22Rv1 (cell line): Measurements from ENCODE around the gene SMYD4.
"Not testable (repeated sequence)": the region's sequence is repeated elsewhere in the genome, so short reads cannot be mapped to it uniquely, and the experiment has no call there.

Experiments used
- H3K27ac ChIP-seq: fragments of 450-650 bp; 2 replicates; pipeline ENCODE4 v1.5.1; 2017
- CTCF ChIP-seq: fragments of 450-650 bp; IDR thresholded peaks from 2 replicates; pipeline ENCODE4 v1.5.1; 2017; ENCODE audit warnings: mild to moderate bottlenecking
- ZFX ChIP-seq: fragments of 450-650 bp; IDR thresholded peaks from 2 replicates; pipeline ENCODE4 v1.6.1; 2017; ENCODE audit warnings: antibody characterized with exemption, borderline replicate concordance

The SMYD4 gene

GRCh38 chr17:1783271-1783670 lies 46.4 kb downstream of the SMYD4 start:
- no peak overlapping the region for H3K27ac ChIP-seq
- no peak for TF ChIP-seq CTCF

GRCh38 chr17:1782171-1782567 lies 47.5 kb downstream of the SMYD4 start:
- TF ChIP-seq ZFX (no peak), CTCF (no peak)
- H3K27ac ChIP-seq = no peak overlapping the region

GRCh38 chr17:1779571-1780131 lies 50.1 kb downstream of the SMYD4 start:
- TF ChIP-seq CTCF = no peak
- TF ChIP-seq ZFX = no peak
- no peak overlapping the region for H3K27ac ChIP-seq

- TF ChIP-seq CTCF (no peak), ZFX (no peak)
- H3K27ac ChIP-seq = no peak overlapping the region
Measured at GRCh38 chr17:1776857-1777256, 52.8 kb downstream of the SMYD4 start.

GRCh38 chr17:1776328-1776727 lies 53.4 kb downstream of the SMYD4 start:
- H3K27ac ChIP-seq = no peak overlapping the region
- TF ChIP-seq CTCF (no peak), ZFX (no peak)

GRCh38 chr17:1774390-1775176 lies 55.1 kb downstream of the SMYD4 start:
- TF ChIP-seq CTCF (no peak), ZFX (no peak)
- no peak overlapping the region for H3K27ac ChIP-seq

GRCh38 chr17:1773696-1774181 lies 56.0 kb downstream of the SMYD4 start:
- TF ChIP-seq ZFX = no peak
- no peak for TF ChIP-seq CTCF
- no peak overlapping the region for H3K27ac ChIP-seq

- not testable (repeated sequence) for H3K27ac ChIP-seq
Measured at GRCh38 chr17:1773000-1773695, 56.6 kb downstream of the SMYD4 start.
